ENCODE measurements around the gene RTN3. TPM values are rescaled to one million over a fixed set of nuclear protein-coding genes. Genes with fewer than 3 reads are reported as not detected.
A peak's percentile ranks its signal among the peaks of the same experiment; 100 is the strongest.

The RTN3 gene
- polyA plus RNA-seq, 1 donor from 2014 or later = 283 TPM

- TF ChIP-seq EP300 (conservative IDR thresholded peaks at IDR 0.05; ENCODE audit: poor library complexity, severe bottlenecking) (no peak), TAF1 (IDR thresholded peaks at IDR 0.05; ENCODE audit: low read depth) (no peak), CTCF (IDR thresholded peaks at IDR 0.05; ENCODE audit: poor library complexity, severe bottlenecking) (no peak), RAD21 (conservative IDR thresholded peaks at IDR 0.05) (no peak), MXI1 (conservative IDR thresholded peaks at IDR 0.05; ENCODE audit: poor library complexity, severe bottlenecking) (no peak), POLR2AphosphoS5 (IDR thresholded peaks at IDR 0.05) (no peak), SMC3 (conservative IDR thresholded peaks at IDR 0.05; ENCODE audit: poor library complexity) (no peak), EZH2 (IDR thresholded peaks at IDR 0.05; ENCODE audit: borderline replicate concordance, insufficient read depth, low read length, poor library complexity, severe bottlenecking) (no peak), REST (IDR thresholded peaks at IDR 0.05; ENCODE audit: borderline replicate concordance) (no peak)
- Histone ChIP-seq H3K9me2 (ENCODE audit: insufficient read depth, low read length) (no peaks in the 10 kb centered on the region), H3K9ac (ENCODE audit: low read length) (peak overlapping the region; percentile 76), H3K36me3 (ENCODE audit: insufficient read depth, low read length) (no peaks in the 10 kb centered on the region), H3K27me3 (ENCODE audit: insufficient read depth, low read depth, low read length) (no peaks in the 10 kb centered on the region), H3K9me3 (ENCODE audit: low read length) (no peaks in the 10 kb centered on the region), H3K79me2 (replicated peaks; ENCODE audit: insufficient read depth, low read length) (peaks cover 58% of the 10 kb centered on the region), H2AFZ (ENCODE audit: low read depth, low read length) (no peak overlapping the region), H3K27ac (ENCODE audit: low read length) (no peak overlapping the region), H3K4me2 (ENCODE audit: low read length) (no peak overlapping the region), H4K20me1 (ENCODE audit: insufficient read depth) (peaks cover 3% of the 10 kb centered on the region), H3K4me3 (ENCODE audit: low read length) (peak overlapping the region; percentile 93), H3F3A (ENCODE audit: insufficient read depth, low read length, poor library complexity, severe bottlenecking) (no peaks in the 10 kb centered on the region)
Measured at GRCh38 chr11:63764679-63765647, 83.7 kb downstream of the RTN3 start.

DNA sequence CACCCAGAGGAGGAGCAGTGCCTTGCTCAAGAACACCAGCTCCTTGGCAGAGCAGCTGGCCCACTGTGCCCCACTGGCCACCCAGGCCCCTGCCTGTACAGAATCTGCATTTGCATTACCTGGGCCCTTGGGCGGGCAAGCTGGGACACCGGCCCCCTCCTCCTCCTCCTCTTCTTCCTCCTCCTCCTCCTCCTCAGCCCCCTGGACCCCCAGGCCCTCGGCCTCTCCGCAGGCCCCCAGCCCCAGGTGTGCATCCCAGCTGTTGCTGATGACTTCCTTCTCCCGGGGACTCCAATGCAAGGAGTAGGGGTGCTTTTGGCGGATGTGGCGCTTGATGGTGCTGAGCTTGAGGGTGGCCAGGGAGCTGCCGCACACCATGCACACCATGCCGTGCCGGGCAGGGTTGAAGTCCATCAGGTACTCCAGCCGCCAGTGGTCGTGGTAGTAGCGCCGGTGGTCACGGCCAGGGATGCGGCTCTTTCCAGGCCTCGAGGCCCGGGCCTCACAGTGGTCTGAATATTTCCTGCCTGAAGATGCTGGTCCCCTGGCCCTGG lies 84.5 kb downstream of the RTN3 start:
- H3K36me3 ChIP-seq (ENCODE audit: insufficient read depth, low read length) = no peaks in the 10 kb centered on the region
- no peak for TF ChIP-seq MXI1 (conservative IDR thresholded peaks at IDR 0.05; ENCODE audit: poor library complexity, severe bottlenecking)
- no peak for TF ChIP-seq SMC3 (conservative IDR thresholded peaks at IDR 0.05; ENCODE audit: poor library complexity)
- TF ChIP-seq TAF1 (IDR thresholded peaks at IDR 0.05; ENCODE audit: low read depth) = no peak
- no peak for TF ChIP-seq RAD21 (conservative IDR thresholded peaks at IDR 0.05)
- TF ChIP-seq EZH2 (IDR thresholded peaks at IDR 0.05; ENCODE audit: borderline replicate concordance, insufficient read depth, low read length, poor library complexity, severe bottlenecking) = no peak
- TF ChIP-seq CTCF (IDR thresholded peaks at IDR 0.05; ENCODE audit: poor library complexity, severe bottlenecking) = no peak
- no peak for TF ChIP-seq REST (IDR thresholded peaks at IDR 0.05; ENCODE audit: borderline replicate concordance)
- no peak for TF ChIP-seq EP300 (conservative IDR thresholded peaks at IDR 0.05; ENCODE audit: poor library complexity, severe bottlenecking)
- TF ChIP-seq POLR2AphosphoS5 (IDR thresholded peaks at IDR 0.05) = no peak
- H4K20me1 ChIP-seq (ENCODE audit: insufficient read depth) = peaks cover 3% of the 10 kb centered on the region
- peaks cover 62% of the 10 kb centered on the region for H3K79me2 ChIP-seq (replicated peaks; ENCODE audit: insufficient read depth, low read length)
- no peak overlapping the region for H2AFZ ChIP-seq (ENCODE audit: low read depth, low read length)
- peak overlapping the region; percentile 85 for H3K27ac ChIP-seq (ENCODE audit: low read length)
- peak overlapping the region; percentile 87 for H3K9ac ChIP-seq (ENCODE audit: low read length)
- H3K9me2 ChIP-seq (ENCODE audit: insufficient read depth, low read length) = no peaks in the 10 kb centered on the region
- H3K4me2 ChIP-seq (ENCODE audit: low read length) = no peak overlapping the region
- no peaks in the 10 kb centered on the region for H3F3A ChIP-seq (ENCODE audit: insufficient read depth, low read length, poor library complexity, severe bottlenecking)
- peak overlapping the region; percentile 93 for H3K4me3 ChIP-seq (ENCODE audit: low read length)
- H3K9me3 ChIP-seq (ENCODE audit: low read length) = no peaks in the 10 kb centered on the region
- H3K27me3 ChIP-seq (ENCODE audit: insufficient read depth, low read depth, low read length) = no peaks in the 10 kb centered on the region

Measured in neural cell (in vitro differentiated cells).